D341Med (cell line): ENCODE results near the gene ZNF571.

Source experiments
- DNase-seq: peaks from one replicate; pipeline ENCODE4 v3.0.0; 2012; ENCODE audit warnings: low spot score

Gene ZNF571

GRCh38 chr19:37594304-37594981 lies at the start of gene ZNF571, which contains the start of gene ZNF540:
TSS of gene ZNF571 (minus strand) at chr19:37594792. CDS start at chr19:37586676, 8,116 bp downstream.
TSS of gene ZNF540 (plus strand) at chr19:37594876. CDS start at chr19:37598448, 3,572 bp downstream.
- DNase-seq: peak; percentile 92

GRCh38 chr19:37635076-37636056 lies 40.8 kb upstream of the ZNF571 start:
- DNase-seq: no peak

GRCh38 chr19:37594982-37595382 lies 390 bp upstream of the ZNF571 start:
- DNase-seq: peak; percentile 68

GRCh38 chr19:37593996-37594303 lies 642 bp downstream of the ZNF571 start:
- no peak for DNase-seq

GRCh38 chr19:37583340-37583739 lies 11.3 kb downstream of the ZNF571 start:
- no peak for DNase-seq

- DNase-seq: no peak
These were observed 22.4 kb downstream of the ZNF571 start for GRCh38 chr19:37572203-37572602.

GRCh38 chr19:37565370-37565669 lies 29.3 kb downstream of the ZNF571 start:
- DNase-seq: no peak

- DNase-seq: no peak
These were observed 29.8 kb downstream of the ZNF571 start for GRCh38 chr19:37564624-37565369.

GRCh38 chr19:37563518-37563917 lies 31.1 kb downstream of the ZNF571 start:
- DNase-seq: no peak

GRCh38 chr19:37551129-37551993 lies 43.2 kb downstream of the ZNF571 start:
- no peak for DNase-seq

GRCh38 chr19:37537391-37537947 lies 57.1 kb downstream of the ZNF571 start:
- DNase-seq: no peak

- no peak for DNase-seq
These were observed 74.7 kb downstream of the ZNF571 start for GRCh38 chr19:37519890-37520289.
